ENCODE results near the gene ZNF415.

Gene ZNF415

GRCh38 chr19:53079313-53079924, 53.3 kb downstream of the ZNF415 start:
- Histone ChIP-seq H3K4me3 (ENCODE audit: low read depth, low read length) (no peak overlapping the region), H3K36me3 (peaks cover 27% of the 10 kb centered on the region), H3K27me3 (ENCODE audit: insufficient read depth, low read depth, severe bottlenecking) (no peaks in the 10 kb centered on the region), H3K9me3 (ENCODE audit: severe bottlenecking) (peaks cover 3% of the 10 kb centered on the region), H3K27ac (no peak overlapping the region)
- no peak for TF ChIP-seq CTCF (IDR thresholded peaks at IDR 0.05; ENCODE audit: low read depth, low read length)
- no peak for DNase-seq

- peaks cover 3% of the 10 kb centered on the region for H3K9me3 ChIP-seq (ENCODE audit: severe bottlenecking)
- TF ChIP-seq CTCF (IDR thresholded peaks at IDR 0.05; ENCODE audit: low read depth, low read length), result no peak
- no peaks in the 10 kb centered on the region for H3K27me3 ChIP-seq (ENCODE audit: insufficient read depth, low read depth, severe bottlenecking)
- no peak overlapping the region for H3K4me3 ChIP-seq (ENCODE audit: low read depth, low read length)
- no peak overlapping the region for H3K27ac ChIP-seq
- DNase-seq, result no peak
- H3K36me3 ChIP-seq, result peaks cover 35% of the 10 kb centered on the region
Measured at GRCh38 chr19:53078668-53079067, 54.0 kb downstream of the ZNF415 start.

GRCh38 chr19:53076984-53077383, 55.7 kb downstream of the ZNF415 start:
- Histone ChIP-seq H3K27ac (no peak overlapping the region), H3K9me3 (ENCODE audit: severe bottlenecking) (peaks cover 3% of the 10 kb centered on the region), H3K27me3 (ENCODE audit: insufficient read depth, low read depth, severe bottlenecking) (no peaks in the 10 kb centered on the region), H3K4me3 (ENCODE audit: low read depth, low read length) (no peak overlapping the region), H3K36me3 (peaks cover 43% of the 10 kb centered on the region)
- peak; percentile 77 for DNase-seq
- peak; percentile 74 for TF ChIP-seq CTCF (IDR thresholded peaks at IDR 0.05; ENCODE audit: low read depth, low read length)

- Histone ChIP-seq H3K4me3 (ENCODE audit: low read depth, low read length) (no peak overlapping the region), H3K27ac (no peak overlapping the region), H3K36me3 (peaks cover 76% of the 10 kb centered on the region), H3K27me3 (ENCODE audit: insufficient read depth, low read depth, severe bottlenecking) (no peaks in the 10 kb centered on the region), H3K9me3 (ENCODE audit: severe bottlenecking) (peaks cover 15% of the 10 kb centered on the region)
- no peak for TF ChIP-seq CTCF (IDR thresholded peaks at IDR 0.05; ENCODE audit: low read depth, low read length)
- DNase-seq, result no peak
Measured at GRCh38 chr19:53068834-53069233, 63.9 kb downstream of the ZNF415 start.

GRCh38 chr19:53068199-53068598, 64.5 kb downstream of the ZNF415 start:
- Histone ChIP-seq H3K36me3 (peaks cover 70% of the 10 kb centered on the region), H3K27me3 (ENCODE audit: insufficient read depth, low read depth, severe bottlenecking) (no peaks in the 10 kb centered on the region), H3K27ac (no peak overlapping the region), H3K9me3 (ENCODE audit: severe bottlenecking) (peaks cover 15% of the 10 kb centered on the region), H3K4me3 (ENCODE audit: low read depth, low read length) (no peak overlapping the region)
- no peak for TF ChIP-seq CTCF (IDR thresholded peaks at IDR 0.05; ENCODE audit: low read depth, low read length)
- no peak for DNase-seq
